NK-92 (cell line): Measurements from ENCODE around the gene ADGRG6.
"Not testable (repeated sequence)": the region's sequence is repeated elsewhere in the genome, so short reads cannot be mapped to it uniquely, and the experiment has no call there.

Experiments
- DNase-seq: peaks from one replicate; lab custom pipeline; 2025; ENCODE audit not compliant: unreplicated experiment; lab: John Stamatoyannopoulos, UW

ADGRG6 gene

GRCh38 chr6:142441716-142442115 is 139.9 kb downstream of the ADGRG6 start:
- DNase-seq = no peak

- no peak for DNase-seq
Observed at GRCh38 chr6:142443102-142443501, 141.3 kb downstream of the ADGRG6 start.

- DNase-seq = no peak
Observed at GRCh38 chr6:142443532-142443931, 141.7 kb downstream of the ADGRG6 start.

DNA sequence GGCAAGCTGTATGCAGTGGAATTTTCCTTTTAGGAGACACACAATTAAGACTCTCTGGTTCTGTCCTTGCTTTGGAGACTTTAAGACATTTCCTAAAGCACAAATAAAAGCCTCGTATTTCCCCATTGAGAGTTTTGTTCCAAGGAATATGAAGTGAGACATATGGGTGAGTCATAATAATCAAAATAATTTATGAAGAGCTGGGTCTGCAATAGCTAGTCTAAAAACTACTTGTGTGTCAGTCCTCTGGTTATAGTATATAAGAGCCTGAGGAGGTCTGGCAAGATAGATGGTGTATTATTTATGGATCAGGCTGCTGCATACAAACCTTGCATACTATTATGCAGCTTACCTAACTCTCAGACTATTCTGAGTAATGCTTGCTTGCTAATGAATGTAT is 142.6 kb downstream of the ADGRG6 start:
- DNase-seq = no peak

GRCh38 chr6:142444881-142445301 is 143.1 kb downstream of the ADGRG6 start:
- DNase-seq = no peak

GRCh38 chr6:142446168-142446567 is 144.4 kb downstream of the ADGRG6 start:
- DNase-seq = no peak

GRCh38 chr6:142446576-142446975 is 144.8 kb downstream of the ADGRG6 start:
- DNase-seq = no peak

GRCh38 chr6:142448091-142448729 is 146.4 kb downstream of the ADGRG6 start:
- no peak for DNase-seq

GRCh38 chr6:142450856-142451255 is 149.0 kb downstream of the ADGRG6 start:
- DNase-seq = not testable (repeated sequence)

DNA sequence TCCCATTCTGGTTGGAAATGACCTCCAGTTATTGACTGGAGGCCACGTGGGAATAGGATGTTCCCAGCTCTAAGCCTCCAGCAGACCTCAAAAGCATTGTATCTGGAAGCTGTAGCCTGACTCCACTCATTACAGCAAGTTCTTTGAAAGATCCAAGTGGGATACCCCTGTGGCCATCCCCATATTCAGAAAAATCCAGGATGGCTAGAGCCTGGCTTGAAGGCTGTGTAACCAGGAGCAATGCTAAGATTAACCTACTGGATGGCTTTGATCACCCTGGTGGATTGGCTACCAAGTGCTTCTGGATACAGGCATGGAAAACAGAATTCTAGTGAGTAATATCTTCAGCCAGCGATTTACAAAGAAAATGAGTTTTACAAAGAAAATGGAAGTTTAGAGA is 151.2 kb downstream of the ADGRG6 start:
- DNase-seq = no peak

GRCh38 chr6:142454196-142454595 is 152.4 kb downstream of the ADGRG6 start:
- not testable (repeated sequence) for DNase-seq

GRCh38 chr6:142454848-142455247 is 153.0 kb downstream of the ADGRG6 start:
- DNase-seq = not testable (repeated sequence)

DNA sequence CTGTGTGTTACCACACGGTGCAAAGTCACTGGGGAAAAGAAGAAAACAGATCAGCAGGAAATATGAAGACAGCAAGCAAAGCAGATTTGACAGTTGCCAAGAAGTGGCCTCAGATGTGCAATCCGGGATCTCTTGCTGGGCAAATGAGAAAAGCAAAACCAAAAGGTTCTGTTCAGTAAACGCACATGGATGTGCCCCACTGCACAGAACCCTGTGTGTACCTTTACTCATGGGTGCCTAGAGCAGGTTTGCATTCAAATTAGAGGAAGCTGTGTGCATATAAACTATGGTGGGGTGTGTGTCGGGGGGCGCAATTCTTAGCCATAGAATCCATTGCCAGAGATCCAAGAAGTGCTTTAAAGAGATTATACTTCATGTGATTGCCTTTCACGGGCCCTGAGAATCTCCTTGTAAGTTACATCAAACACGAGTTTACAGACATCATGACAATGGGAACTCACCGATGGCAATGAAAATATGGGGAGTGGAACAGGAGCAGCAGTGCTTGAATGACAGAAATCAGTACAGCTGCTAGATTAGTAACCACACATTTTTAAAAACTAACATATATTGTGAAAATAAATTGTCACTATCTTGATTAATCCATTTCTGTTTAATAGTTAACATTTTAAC is 154.3 kb downstream of the ADGRG6 start:
- DNase-seq = no peak

DNA sequence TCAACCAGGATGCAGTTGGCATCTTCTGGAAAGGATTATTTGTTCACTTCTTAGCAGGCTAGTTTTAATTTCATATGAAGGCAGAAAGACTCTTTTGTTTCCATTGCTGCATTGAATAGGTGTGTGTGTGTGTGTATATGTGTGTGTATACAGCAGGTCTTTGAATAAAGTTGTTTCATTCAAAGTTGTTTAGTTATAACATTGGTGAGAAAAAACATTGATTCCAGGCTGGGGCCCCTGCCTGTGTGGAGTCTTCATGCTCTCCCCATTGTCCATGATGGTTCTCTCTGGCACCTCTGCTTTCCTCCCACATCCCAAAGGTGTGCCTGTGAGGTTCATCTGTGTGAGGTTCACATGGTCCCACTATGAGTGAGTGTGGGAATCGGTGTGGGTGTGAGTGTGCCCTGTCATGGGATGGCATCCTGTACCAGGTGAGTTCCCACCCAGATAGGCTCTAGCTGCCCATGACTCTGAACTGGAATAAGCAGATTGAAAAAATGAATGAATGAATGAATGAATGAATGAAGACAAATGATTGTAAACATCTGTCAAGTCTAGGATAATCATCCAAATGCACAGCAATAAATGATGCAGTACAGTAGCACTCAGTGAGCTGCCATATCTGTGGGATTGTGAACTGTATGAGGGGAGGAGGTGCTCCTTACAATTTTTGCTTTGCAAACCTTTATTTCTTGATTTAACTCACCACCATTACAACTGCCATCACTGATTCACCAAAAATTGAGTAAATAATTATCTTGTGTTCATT is 156.0 kb downstream of the ADGRG6 start:
- no peak for DNase-seq

- no peak for DNase-seq
Observed at GRCh38 chr6:142458836-142459235, 157.0 kb downstream of the ADGRG6 start.

GRCh38 chr6:142459271-142459670 is 157.5 kb downstream of the ADGRG6 start:
- DNase-seq = no peak

DNA sequence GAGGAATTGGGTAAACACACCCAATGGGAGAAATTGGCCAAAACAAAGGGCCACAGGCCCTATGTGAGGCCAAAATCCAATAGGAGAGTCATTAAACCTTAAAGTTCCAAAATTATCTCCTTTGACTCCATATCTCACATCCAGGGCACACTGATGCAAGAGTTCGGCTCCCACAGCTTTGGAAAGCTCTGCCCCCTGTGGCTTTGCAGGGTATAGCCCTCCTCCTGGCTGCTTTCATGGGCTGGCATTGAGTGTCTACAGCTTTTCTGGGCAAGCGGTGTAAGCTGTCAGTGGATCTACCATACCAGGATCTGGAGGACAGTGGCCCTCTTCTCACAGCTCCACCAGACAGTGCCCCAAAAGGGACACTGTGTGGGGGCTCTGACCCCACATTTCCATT is 160.5 kb downstream of the ADGRG6 start:
- no peak for DNase-seq

GRCh38 chr6:142463988-142464387 is 162.2 kb downstream of the ADGRG6 start:
- DNase-seq = no peak

DNA sequence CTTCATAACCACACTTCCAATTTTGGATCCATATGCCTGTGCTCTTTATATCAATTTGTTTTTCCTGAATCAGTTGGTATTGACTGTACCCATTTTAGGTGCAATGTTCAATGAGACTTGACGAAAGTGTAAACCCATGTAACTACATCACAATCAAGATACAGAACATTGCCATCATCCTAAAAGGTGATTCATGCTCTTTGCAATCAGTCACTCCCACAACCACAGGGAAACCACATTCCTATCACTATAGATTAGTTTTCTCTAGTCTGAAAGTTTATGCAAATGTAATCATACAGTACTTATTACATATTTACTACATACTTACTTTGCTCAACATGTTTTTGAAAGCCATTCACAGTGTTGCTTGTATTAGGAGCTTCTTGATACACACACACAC is 167.4 kb downstream of the ADGRG6 start:
- DNase-seq = no peak

DNA sequence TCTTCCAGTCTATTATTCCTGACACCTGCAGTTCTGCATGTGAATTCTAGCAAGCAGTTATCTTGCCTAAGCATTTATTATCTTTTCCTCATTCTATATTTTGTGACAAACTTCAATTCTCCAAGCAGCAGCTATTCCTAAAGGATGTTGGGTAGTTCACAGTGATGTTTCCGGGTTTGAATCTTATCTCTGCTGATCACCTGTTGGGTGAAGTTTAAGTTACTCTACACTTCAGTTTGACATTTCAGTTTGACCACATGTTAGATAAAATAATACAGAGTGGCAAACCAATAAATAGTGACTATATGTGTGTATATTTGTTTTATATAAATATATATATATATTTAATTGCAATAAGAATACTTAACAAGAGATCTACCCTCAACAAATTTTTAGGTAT is 168.6 kb downstream of the ADGRG6 start:
- no peak for DNase-seq

GRCh38 chr6:142474531-142475289 is 172.9 kb downstream of the ADGRG6 start:
- no peak for DNase-seq
